GM12878 (cell line): Measurements from ENCODE around the gene DDX19B. TPM values are rescaled to one million over a fixed set of nuclear protein-coding genes. Genes with fewer than 3 reads are reported as not detected.

Experiments
- CREB1 ChIP-seq: IDR thresholded peaks from 2 replicates; pipeline ENCODE4 v1.6.1; 2012; ENCODE audit warnings: low read depth, mild to moderate bottlenecking, inconsistent platforms
- DPF2 ChIP-seq: fragments of 450-650 bp; IDR thresholded peaks from 2 replicates; pipeline ENCODE4 v1.6.1; 2017; ENCODE audit warnings: mild to moderate bottlenecking
- FOXM1 ChIP-seq: IDR thresholded peaks from 2 replicates; pipeline ENCODE4 v1.6.1; 2012; ENCODE audit warnings: low read depth, mild to moderate bottlenecking, inconsistent platforms, low read length, moderate library complexity
- HCFC1 ChIP-seq: fragments of 150-350 bp; IDR thresholded peaks from 2 replicates; pipeline ENCODE4 v1.6.1; 2014; ENCODE audit warnings: low read length
- MXI1 ChIP-seq: fragments of 150-350 bp; IDR thresholded peaks from 2 replicates; pipeline ENCODE4 v1.6.1; 2011; ENCODE audit warnings: low read depth, mild to moderate bottlenecking, inconsistent platforms, low read length, improper control_type of control experiment
- NFYA ChIP-seq: IDR thresholded peaks from 2 replicates; pipeline ENCODE4 v1.6.1; 2011; ENCODE audit warnings: low read depth, mild to moderate bottlenecking, low read length, improper control_type of control experiment, borderline replicate concordance
- NR2F1 ChIP-seq: fragments of 450-650 bp; conservative IDR thresholded peaks from 2 replicates; pipeline ENCODE4 v1.6.1; 2017; ENCODE audit warnings: mild to moderate bottlenecking
- PML ChIP-seq: IDR thresholded peaks from 2 replicates; pipeline ENCODE4 v1.6.1; 2012; ENCODE audit warnings: low read length, inconsistent platforms
- POLR2AphosphoS5 ChIP-seq: IDR thresholded peaks from 2 replicates; pipeline ENCODE4 v1.6.1; 2011; ENCODE audit warnings: mild to moderate bottlenecking, low read length, inconsistent platforms
- RBBP5 ChIP-seq: fragments of 200-600 bp; sonication (generic); conservative IDR thresholded peaks from 2 replicates; pipeline ENCODE4 v1.6.1; 2016
- RFX5 ChIP-seq: IDR thresholded peaks from 2 replicates; pipeline ENCODE4 v1.6.1; 2011; ENCODE audit warnings: low read depth, low read length, improper control_type of control experiment
- RUNX3 ChIP-seq: IDR thresholded peaks from 2 replicates; pipeline ENCODE4 v1.6.1; 2012; ENCODE audit warnings: low read length, inconsistent platforms
- SIN3A ChIP-seq: IDR thresholded peaks from 2 replicates; pipeline ENCODE4 v1.6.1; 2012; ENCODE audit warnings: low read depth, low read length, improper control_type of control experiment
- SMAD5 ChIP-seq: IDR thresholded peaks from 2 replicates; pipeline ENCODE4 v1.6.1; 2016; ENCODE audit warnings: antibody characterized with exemption, low read depth
- SRF ChIP-seq, 2 experiments: IDR thresholded peaks; 2 replicates each; pipeline ENCODE4 v1.6.1; 2011; ENCODE audit warnings: low read depth in 2 of 2, low read length in 2 of 2, mild to moderate bottlenecking in 1 of 2, moderate library complexity in 1 of 2
- TAF1 ChIP-seq: IDR thresholded peaks from 2 replicates; pipeline ENCODE4 v1.6.1; 2011; ENCODE audit warnings: mild to moderate bottlenecking, low read depth, low read length, borderline replicate concordance
- polyA plus RNA-seq, 11 experiments: library from polyadenylated mRNA; depleted of rRNA in 4 of 11; unstranded in 6 of 11; stranded (reverse) in 5 of 11; fragments of >200 nt; fragmentation: Nextera tagmentation in 4 of 11; fragmentation: Illumina TruSeq in 1 of 11; extraction: Ambion mirVana in 4 of 11; extraction: Trizol in 1 of 11; gene quantifications; 1 replicate in 1 of 11; 2 replicates in 10 of 11; pipeline versions ENCODE4 v1.2.1 to v1.2.3, GENCODE V29; 2011 to 2016; ENCODE audit warnings: inconsistent platforms in 2 of 11, missing spikeins in 2 of 11, low read depth in 1 of 11
- total RNA-seq, 4 experiments: library from RNA; depleted of rRNA in 3 of 4; stranded (reverse); fragments of >200 nt in 3 of 4; fragmentation: Illumina TruSeq in 1 of 4; extraction: Trizol in 1 of 4; gene quantifications; 2 replicates each; pipeline versions ENCODE4 v1.2.1 to v1.2.3, GENCODE V29; 2013 to 2021
- TF ChIP-seq, protein P1 (sequence below): IDR thresholded peaks from 2 replicates; pipeline ENCODE4 v1.6.1; 2012; ENCODE audit warnings: low read depth, low read length, improper control_type of control experiment
- TF ChIP-seq, protein P2 (sequence below): fragments of 450-650 bp; IDR thresholded peaks from 2 replicates; pipeline ENCODE4 v1.6.1; 2016; ENCODE audit warnings: mild to moderate bottlenecking
- TF ChIP-seq, protein P3 (sequence below): fragments of 450-650 bp; IDR thresholded peaks from 2 replicates; pipeline ENCODE4 v1.6.1; 2014; ENCODE audit warnings: mild to moderate bottlenecking
- TF ChIP-seq, protein P4 (sequence below), 3 experiments: IDR thresholded peaks in 2 of 3; conservative IDR thresholded peaks in 1 of 3; 2 replicates each; pipeline ENCODE4 v1.5.1; 2011; ENCODE audit warnings: low read depth in 3 of 3, low read length in 3 of 3, mild to moderate bottlenecking in 3 of 3, control low read depth in 2 of 3, moderate library complexity in 2 of 3, inconsistent platforms in 1 of 3, mixed read lengths in 1 of 3; ENCODE audit not compliant: control insufficient read depth in 2 of 3, insufficient read depth in 1 of 3; ENCODE audit errors: extremely low read depth in 1 of 3
- TF ChIP-seq, protein P5 (sequence below): fragments of 450-650 bp; conservative IDR thresholded peaks from 2 replicates; pipeline ENCODE4 v1.6.1; 2017; ENCODE audit warnings: mild to moderate bottlenecking, moderate library complexity
- TF ChIP-seq, protein P6 (sequence below): IDR thresholded peaks from 2 replicates; pipeline ENCODE4 v1.6.1; 2011; ENCODE audit warnings: borderline replicate concordance, low read depth, mild to moderate bottlenecking, moderate library complexity, low read length; ENCODE audit not compliant: insufficient read depth, poor library complexity, severe bottlenecking

DDX19B gene
- total and polyA plus RNA-seq, 10 of the 15 experiments (the other 5 are each of a cell fraction or from before 2014, with no cell fraction given), result 14.1 to 69.1 (median 42.5) TPM

DNA sequence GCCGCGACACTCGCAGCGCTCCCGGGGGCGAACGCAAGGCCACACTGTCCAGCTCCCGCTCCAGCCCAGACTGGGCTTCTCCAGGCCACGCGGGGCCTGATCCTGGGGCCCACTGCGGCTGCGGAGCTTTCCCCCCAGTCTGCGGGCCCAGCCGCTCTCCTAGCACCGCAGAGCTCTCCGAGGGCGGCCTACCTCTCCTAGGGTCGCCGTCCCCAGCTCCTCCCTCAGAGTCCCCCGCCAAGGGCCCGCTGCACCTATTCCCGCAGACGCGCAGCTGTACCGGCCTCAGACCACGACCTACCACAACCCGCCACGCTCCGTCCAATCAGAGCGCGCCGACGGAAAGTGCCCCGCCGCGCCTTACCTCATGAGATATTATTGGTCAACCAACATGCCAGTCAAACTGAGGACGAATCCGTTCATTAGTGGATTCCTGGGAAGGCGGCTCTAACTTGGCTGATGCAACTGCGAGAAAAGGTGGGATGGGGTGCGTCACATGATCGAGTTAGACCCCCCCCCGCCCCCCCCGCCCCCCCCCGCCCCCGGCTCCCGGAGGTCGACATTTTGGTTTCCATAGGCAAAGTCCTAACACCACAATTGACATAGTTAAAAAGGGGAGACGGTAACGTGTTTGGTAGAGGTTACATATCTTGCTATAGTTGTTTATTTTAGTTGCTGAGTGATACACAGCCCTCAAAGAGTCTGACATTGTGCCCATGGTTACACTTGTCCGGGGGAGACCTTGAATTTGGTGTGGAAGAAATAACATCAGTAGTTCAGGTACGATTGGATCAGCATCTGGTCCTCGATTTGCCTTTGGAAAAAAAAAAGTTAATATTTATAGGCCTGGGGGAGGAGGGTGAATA lies 9.5 kb upstream of the DDX19B start, which contains the start of gene AARS1 (continued):
- TF ChIP-seq, protein P1, sequence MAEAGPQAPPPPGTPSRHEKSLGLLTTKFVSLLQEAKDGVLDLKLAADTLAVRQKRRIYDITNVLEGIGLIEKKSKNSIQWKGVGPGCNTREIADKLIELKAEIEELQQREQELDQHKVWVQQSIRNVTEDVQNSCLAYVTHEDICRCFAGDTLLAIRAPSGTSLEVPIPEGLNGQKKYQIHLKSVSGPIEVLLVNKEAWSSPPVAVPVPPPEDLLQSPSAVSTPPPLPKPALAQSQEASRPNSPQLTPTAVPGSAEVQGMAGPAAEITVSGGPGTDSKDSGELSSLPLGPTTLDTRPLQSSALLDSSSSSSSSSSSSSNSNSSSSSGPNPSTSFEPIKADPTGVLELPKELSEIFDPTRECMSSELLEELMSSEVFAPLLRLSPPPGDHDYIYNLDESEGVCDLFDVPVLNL, result peak; percentile 64; the same call in 1 of the 2 replicates
- no peak for TF ChIP-seq HCFC1
- TF ChIP-seq TAF1, result peak; percentile 76
- peak; percentile 90 for TF ChIP-seq CREB1
- peak; percentile 96 for TF ChIP-seq DPF2
- TF ChIP-seq, protein P2, sequence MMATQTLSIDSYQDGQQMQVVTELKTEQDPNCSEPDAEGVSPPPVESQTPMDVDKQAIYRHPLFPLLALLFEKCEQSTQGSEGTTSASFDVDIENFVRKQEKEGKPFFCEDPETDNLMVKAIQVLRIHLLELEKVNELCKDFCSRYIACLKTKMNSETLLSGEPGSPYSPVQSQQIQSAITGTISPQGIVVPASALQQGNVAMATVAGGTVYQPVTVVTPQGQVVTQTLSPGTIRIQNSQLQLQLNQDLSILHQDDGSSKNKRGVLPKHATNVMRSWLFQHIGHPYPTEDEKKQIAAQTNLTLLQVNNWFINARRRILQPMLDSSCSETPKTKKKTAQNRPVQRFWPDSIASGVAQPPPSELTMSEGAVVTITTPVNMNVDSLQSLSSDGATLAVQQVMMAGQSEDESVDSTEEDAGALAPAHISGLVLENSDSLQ, result peak; percentile 99
- TF ChIP-seq, protein P3, sequence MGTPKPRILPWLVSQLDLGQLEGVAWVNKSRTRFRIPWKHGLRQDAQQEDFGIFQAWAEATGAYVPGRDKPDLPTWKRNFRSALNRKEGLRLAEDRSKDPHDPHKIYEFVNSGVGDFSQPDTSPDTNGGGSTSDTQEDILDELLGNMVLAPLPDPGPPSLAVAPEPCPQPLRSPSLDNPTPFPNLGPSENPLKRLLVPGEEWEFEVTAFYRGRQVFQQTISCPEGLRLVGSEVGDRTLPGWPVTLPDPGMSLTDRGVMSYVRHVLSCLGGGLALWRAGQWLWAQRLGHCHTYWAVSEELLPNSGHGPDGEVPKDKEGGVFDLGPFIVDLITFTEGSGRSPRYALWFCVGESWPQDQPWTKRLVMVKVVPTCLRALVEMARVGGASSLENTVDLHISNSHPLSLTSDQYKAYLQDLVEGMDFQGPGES, result peak; percentile 93
- TF ChIP-seq, protein P4, sequence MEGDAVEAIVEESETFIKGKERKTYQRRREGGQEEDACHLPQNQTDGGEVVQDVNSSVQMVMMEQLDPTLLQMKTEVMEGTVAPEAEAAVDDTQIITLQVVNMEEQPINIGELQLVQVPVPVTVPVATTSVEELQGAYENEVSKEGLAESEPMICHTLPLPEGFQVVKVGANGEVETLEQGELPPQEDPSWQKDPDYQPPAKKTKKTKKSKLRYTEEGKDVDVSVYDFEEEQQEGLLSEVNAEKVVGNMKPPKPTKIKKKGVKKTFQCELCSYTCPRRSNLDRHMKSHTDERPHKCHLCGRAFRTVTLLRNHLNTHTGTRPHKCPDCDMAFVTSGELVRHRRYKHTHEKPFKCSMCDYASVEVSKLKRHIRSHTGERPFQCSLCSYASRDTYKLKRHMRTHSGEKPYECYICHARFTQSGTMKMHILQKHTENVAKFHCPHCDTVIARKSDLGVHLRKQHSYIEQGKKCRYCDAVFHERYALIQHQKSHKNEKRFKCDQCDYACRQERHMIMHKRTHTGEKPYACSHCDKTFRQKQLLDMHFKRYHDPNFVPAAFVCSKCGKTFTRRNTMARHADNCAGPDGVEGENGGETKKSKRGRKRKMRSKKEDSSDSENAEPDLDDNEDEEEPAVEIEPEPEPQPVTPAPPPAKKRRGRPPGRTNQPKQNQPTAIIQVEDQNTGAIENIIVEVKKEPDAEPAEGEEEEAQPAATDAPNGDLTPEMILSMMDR (IDR thresholded peaks at IDR 0.05 in 2 of 3, conservative IDR thresholded peaks at IDR 0.05 in 1 of 3; ENCODE audit: control insufficient read depth in 2 of 3, extremely low read depth in 1 of 3, insufficient read depth in 1 of 3, low read depth in 3 of 3, low read length in 3 of 3), result no peak
- TF ChIP-seq SMAD5, result peak; percentile 78
- TF ChIP-seq PML, result peak; percentile 83
- TF ChIP-seq SIN3A, result peak; percentile 78; the same call in 1 of the 2 replicates
- peak; percentile 48 for TF ChIP-seq NR2F1
- TF ChIP-seq POLR2AphosphoS5, result peak; percentile 96
- no peak for TF ChIP-seq FOXM1
- TF ChIP-seq SRF (IDR thresholded peaks at IDR 0.05; ENCODE audit: low read depth in 2 of 2, low read length in 2 of 2), result no peak
- TF ChIP-seq RFX5, result no peak
- TF ChIP-seq, protein P5, sequence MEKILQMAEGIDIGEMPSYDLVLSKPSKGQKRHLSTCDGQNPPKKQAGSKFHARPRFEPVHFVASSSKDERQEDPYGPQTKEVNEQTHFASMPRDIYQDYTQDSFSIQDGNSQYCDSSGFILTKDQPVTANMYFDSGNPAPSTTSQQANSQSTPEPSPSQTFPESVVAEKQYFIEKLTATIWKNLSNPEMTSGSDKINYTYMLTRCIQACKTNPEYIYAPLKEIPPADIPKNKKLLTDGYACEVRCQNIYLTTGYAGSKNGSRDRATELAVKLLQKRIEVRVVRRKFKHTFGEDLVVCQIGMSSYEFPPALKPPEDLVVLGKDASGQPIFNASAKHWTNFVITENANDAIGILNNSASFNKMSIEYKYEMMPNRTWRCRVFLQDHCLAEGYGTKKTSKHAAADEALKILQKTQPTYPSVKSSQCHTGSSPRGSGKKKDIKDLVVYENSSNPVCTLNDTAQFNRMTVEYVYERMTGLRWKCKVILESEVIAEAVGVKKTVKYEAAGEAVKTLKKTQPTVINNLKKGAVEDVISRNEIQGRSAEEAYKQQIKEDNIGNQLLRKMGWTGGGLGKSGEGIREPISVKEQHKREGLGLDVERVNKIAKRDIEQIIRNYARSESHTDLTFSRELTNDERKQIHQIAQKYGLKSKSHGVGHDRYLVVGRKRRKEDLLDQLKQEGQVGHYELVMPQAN, result peak; percentile 97
- TF ChIP-seq NFYA, result peak; percentile 91
- TF ChIP-seq, protein P6, sequence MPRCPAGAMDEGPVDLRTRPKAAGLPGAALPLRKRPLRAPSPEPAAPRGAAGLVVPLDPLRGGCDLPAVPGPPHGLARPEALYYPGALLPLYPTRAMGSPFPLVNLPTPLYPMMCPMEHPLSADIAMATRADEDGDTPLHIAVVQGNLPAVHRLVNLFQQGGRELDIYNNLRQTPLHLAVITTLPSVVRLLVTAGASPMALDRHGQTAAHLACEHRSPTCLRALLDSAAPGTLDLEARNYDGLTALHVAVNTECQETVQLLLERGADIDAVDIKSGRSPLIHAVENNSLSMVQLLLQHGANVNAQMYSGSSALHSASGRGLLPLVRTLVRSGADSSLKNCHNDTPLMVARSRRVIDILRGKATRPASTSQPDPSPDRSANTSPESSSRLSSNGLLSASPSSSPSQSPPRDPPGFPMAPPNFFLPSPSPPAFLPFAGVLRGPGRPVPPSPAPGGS, result no peak
- peak; percentile 84 for TF ChIP-seq RUNX3
- peak; percentile 77 for TF ChIP-seq MXI1
- no peak for TF ChIP-seq RBBP5
